Naive thymus-derived CD4-positive, alpha-beta T cell (primary cell): ENCODE results near the gene SLC6A7. TPM values are rescaled to one million over a fixed set of nuclear protein-coding genes. Genes with fewer than 3 reads are reported as not detected.
A peak's percentile ranks its signal among the peaks of the same experiment; 100 is the strongest.

Source experiments
- ATAC-seq: fragments of 150-1000 bp; cut with Tn5 transposase; 2 replicates; pipeline ENCODE4 v1.10.0; 2021; ENCODE audit warnings: mild to moderate bottlenecking, moderate library complexity
- CTCF ChIA-PET: fragments of 350-600 bp; sonication (Branson Sonifier 250); formaldehyde crosslinking; loops from one replicate; lab custom pipeline; 2021; ENCODE audit warnings: antibody characterized with exemption; lab: Charles Lee
- POLR2A ChIA-PET: fragments of 350-600 bp; sonication (Branson Sonifier 250); formaldehyde crosslinking; loops from one replicate; lab custom pipeline; 2021; ENCODE audit warnings: antibody characterized with exemption, inconsistent platforms; lab: Charles Lee
- DNase-seq, 9 donors: peaks; one replicate each; pipeline versions ENCODE4 v3.0.0 to v3.0.0-alpha.2; 2020 to 2022; ENCODE audit warnings: mixed read lengths in 1 of 9
- H3K27ac ChIP-seq: one replicate; pipeline ENCODE4 v1.7.0; 2013; ENCODE audit warnings: mild to moderate bottlenecking, low read depth, low read length, moderate library complexity
- H3K27me3 ChIP-seq, 2 donors: one replicate each; pipeline ENCODE4 v1.7.0; 2013; ENCODE audit warnings: low read length in 2 of 2, mild to moderate bottlenecking in 2 of 2, moderate library complexity in 2 of 2; ENCODE audit not compliant: control insufficient read depth in 2 of 2, insufficient read depth in 2 of 2
- H3K36me3 ChIP-seq, 3 experiments: 1 replicate in 2 of 3; 2 replicates in 1 of 3; pipeline ENCODE4 v1.7.0; 2013; ENCODE audit warnings: low read length in 3 of 3, mild to moderate bottlenecking in 3 of 3, moderate library complexity in 1 of 3; ENCODE audit not compliant: insufficient read depth in 3 of 3, control insufficient read depth in 2 of 3
- H3K4me1 ChIP-seq, 2 donors: one replicate each; pipeline ENCODE4 v1.7.0; 2013; ENCODE audit warnings: low read length in 2 of 2, mild to moderate bottlenecking in 2 of 2, moderate library complexity in 1 of 2; ENCODE audit not compliant: control insufficient read depth in 2 of 2, insufficient read depth in 2 of 2
- H3K4me3 ChIP-seq: 2 replicates; pipeline ENCODE4 v1.7.0; 2013; ENCODE audit warnings: mild to moderate bottlenecking, low read length
- H3K9me3 ChIP-seq, 3 experiments: 1 replicate in 2 of 3; 2 replicates in 1 of 3; pipeline ENCODE4 v1.7.0; 2013; ENCODE audit warnings: low read length in 3 of 3; ENCODE audit not compliant: control insufficient read depth in 2 of 3
- H3K27ac Mint-ChIP-seq, 9 donors: one replicate each; pipeline ENCODE4 v1.8.0; 2020 to 2022; ENCODE audit warnings: mixed read lengths in 9 of 9, mild to moderate bottlenecking in 8 of 9, moderate library complexity in 5 of 9, inconsistent platforms in 2 of 9
- H3K27me3 Mint-ChIP-seq, 5 donors: one replicate each; pipeline ENCODE4 v1.8.0; 2021 to 2022; ENCODE audit warnings: mixed read lengths in 5 of 5, mild to moderate bottlenecking in 1 of 5
- H3K36me3 Mint-ChIP-seq, 5 donors: one replicate each; pipeline ENCODE4 v1.8.0; 2020 to 2022; ENCODE audit warnings: mixed read lengths in 5 of 5, mild to moderate bottlenecking in 3 of 5, inconsistent platforms in 1 of 5
- H3K4me1 Mint-ChIP-seq, 7 donors: one replicate each; pipeline ENCODE4 v1.8.0; 2020 to 2022; ENCODE audit warnings: mixed read lengths in 7 of 7, mild to moderate bottlenecking in 3 of 7, inconsistent platforms in 1 of 7
- H3K4me3 Mint-ChIP-seq, 10 donors: one replicate each; pipeline ENCODE4 v1.8.0; 2020 to 2022; ENCODE audit warnings: mild to moderate bottlenecking in 10 of 10, mixed read lengths in 10 of 10, moderate library complexity in 6 of 10, inconsistent platforms in 2 of 10
- H3K9me3 Mint-ChIP-seq, 11 donors: one replicate each; pipeline ENCODE4 v1.8.0; 2020 to 2022; ENCODE audit warnings: mixed read lengths in 11 of 11, mild to moderate bottlenecking in 4 of 11, inconsistent platforms in 1 of 11, moderate library complexity in 1 of 11
- intact Hi-C, 2 donors: fragments of 100-400 bp; cut with micrococcal nuclease; formaldehyde crosslinking; loops; one replicate each; pipeline ENCODE4 v1.15.1; 2023
- polyA plus RNA-seq, 2 donors: library from polyadenylated mRNA; unstranded; fragments of 300-500 nt; fragmentation: Illumina TruSeq; gene quantifications; one replicate each; pipeline ENCODE4 v1.2.3, GENCODE V29; 2021
- total RNA-seq, 6 experiments: library from RNA in 5 of 6; stranded (reverse) in 5 of 6; gene quantifications; 1 replicate in 5 of 6; 2 replicates in 1 of 6; pipeline ENCODE4 v1.2.3 and lab custom pipeline; 2021 to 2026

Gene SLC6A7
- total and polyA plus RNA-seq, 7 experiments from 2014 or later, result not detected

- Mint-ChIP-seq H3K27ac (no peak overlapping the region), H3K4me3 (no peak overlapping the region), H3K36me3 (no peaks in the 10 kb centered on the region), H3K9me3 (no peaks in the 10 kb centered on the region), H3K27me3 (peaks cover 30 to 60% (median 45%) of the 10 kb centered on the region in 5 donors), H3K4me1 (peaks cover 0 to 3% (median 0%) of the 10 kb centered on the region in 7 donors)
- H3K4me3 ChIP-seq, result no peak overlapping the region
- ChIA-PET CTCF (no interaction called here), POLR2A (no interaction called here)
- no peaks in the 10 kb centered on the region for H3K4me1 ChIP-seq
- H3K9me3 ChIP-seq, result no peaks in the 10 kb centered on the region
- H3K27me3 ChIP-seq, result no peaks in the 10 kb centered on the region
- no peaks in the 10 kb centered on the region for H3K36me3 ChIP-seq
- intact Hi-C loops, result no loop called here
- ATAC-seq (no peak), DNase-seq (no peak)
- H3K27ac ChIP-seq, result no peak overlapping the region
These were observed 17.3 kb upstream of the SLC6A7 start for GRCh38 chr5:150172556-150172955.

GRCh38 chr5:150173161-150173560, 16.7 kb upstream of the SLC6A7 start:
- H3K27me3 Mint-ChIP-seq, result peaks cover 24 to 56% (median 41%) of the 10 kb centered on the region in 5 donors
- intact Hi-C loops, result no loop called here
- CTCF ChIA-PET, result no interaction called here

GRCh38 chr5:150174285-150174684, 15.6 kb upstream of the SLC6A7 start:
- Mint-ChIP-seq H3K9me3 (no peaks in the 10 kb centered on the region), H3K27me3 (peaks cover 15 to 45% (median 31%) of the 10 kb centered on the region in 5 donors), H3K4me1 (peaks cover 0 to 3% (median 0%) of the 10 kb centered on the region in 7 donors), H3K27ac (no peak overlapping the region), H3K4me3 (no peak overlapping the region), H3K36me3 (no peaks in the 10 kb centered on the region)
- POLR2A ChIA-PET, result no interaction called here
- H3K27me3 ChIP-seq, result no peaks in the 10 kb centered on the region
- H3K4me1 ChIP-seq, result no peaks in the 10 kb centered on the region
- H3K27ac ChIP-seq, result no peak overlapping the region
- ATAC-seq, result no peak
- CTCF ChIA-PET, result no interaction called here
- intact Hi-C loops, result no loop called here
- no peaks in the 10 kb centered on the region for H3K36me3 ChIP-seq
- no peaks in the 10 kb centered on the region for H3K9me3 ChIP-seq
- DNase-seq, result no peak
- H3K4me3 ChIP-seq, result no peak overlapping the region

More at GRCh38 chr5:150173161-150173560, 16.7 kb upstream of the SLC6A7 start:
- no peak overlapping the region for H3K27ac Mint-ChIP-seq
- no peaks in the 10 kb centered on the region for H3K9me3 Mint-ChIP-seq
- H3K27ac ChIP-seq, result no peak overlapping the region
- no peaks in the 10 kb centered on the region for H3K36me3 Mint-ChIP-seq
- POLR2A ChIA-PET, result no interaction called here
- no peaks in the 10 kb centered on the region for H3K27me3 ChIP-seq
- no peak for DNase-seq
- H3K36me3 ChIP-seq, result no peaks in the 10 kb centered on the region
- ATAC-seq, result no peak
- peaks cover 0 to 3% (median 0%) of the 10 kb centered on the region in 7 donors for H3K4me1 Mint-ChIP-seq
- no peaks in the 10 kb centered on the region for H3K4me1 ChIP-seq
- H3K9me3 ChIP-seq, result no peaks in the 10 kb centered on the region
- no peak overlapping the region for H3K4me3 Mint-ChIP-seq
- H3K4me3 ChIP-seq, result no peak overlapping the region

- Mint-ChIP-seq H3K27me3 (peaks cover 13 to 37% (median 29%) of the 10 kb centered on the region in 5 donors), H3K36me3 (no peaks in the 10 kb centered on the region), H3K9me3 (no peaks in the 10 kb centered on the region), H3K4me3 (no peak overlapping the region), H3K4me1 (peaks cover 0 to 3% (median 0%) of the 10 kb centered on the region in 7 donors), H3K27ac (no peak overlapping the region)
- no peaks in the 10 kb centered on the region for H3K36me3 ChIP-seq
- H3K27me3 ChIP-seq, result no peaks in the 10 kb centered on the region
- CTCF ChIA-PET, result no interaction called here
- DNase-seq, result no peak
- POLR2A ChIA-PET, result no interaction called here
- no peaks in the 10 kb centered on the region for H3K4me1 ChIP-seq
- H3K9me3 ChIP-seq, result no peaks in the 10 kb centered on the region
- no peak for ATAC-seq
- intact Hi-C loops, result no loop called here
- no peak overlapping the region for H3K4me3 ChIP-seq
- H3K27ac ChIP-seq, result no peak overlapping the region
These were observed 14.8 kb upstream of the SLC6A7 start for GRCh38 chr5:150175076-150175475.

- Mint-ChIP-seq H3K36me3 (no peaks in the 10 kb centered on the region), H3K4me3 (no peak overlapping the region), H3K27ac (no peak overlapping the region), H3K27me3 (peaks cover 11 to 33% (median 24%) of the 10 kb centered on the region in 5 donors), H3K4me1 (peaks cover 0 to 3% (median 0%) of the 10 kb centered on the region in 7 donors), H3K9me3 (no peaks in the 10 kb centered on the region)
- intact Hi-C loops, result no loop called here
- ATAC-seq, result peak; percentile 27
- Histone ChIP-seq H3K4me1 (no peaks in the 10 kb centered on the region), H3K4me3 (no peak overlapping the region), H3K27ac (no peak overlapping the region), H3K36me3 (no peaks in the 10 kb centered on the region), H3K27me3 (no peaks in the 10 kb centered on the region), H3K9me3 (no peaks in the 10 kb centered on the region)
- ChIA-PET POLR2A (no interaction called here), CTCF (no interaction called here)
- no peak for DNase-seq
These were observed 14.3 kb upstream of the SLC6A7 start for GRCh38 chr5:150175536-150175935.

DNA sequence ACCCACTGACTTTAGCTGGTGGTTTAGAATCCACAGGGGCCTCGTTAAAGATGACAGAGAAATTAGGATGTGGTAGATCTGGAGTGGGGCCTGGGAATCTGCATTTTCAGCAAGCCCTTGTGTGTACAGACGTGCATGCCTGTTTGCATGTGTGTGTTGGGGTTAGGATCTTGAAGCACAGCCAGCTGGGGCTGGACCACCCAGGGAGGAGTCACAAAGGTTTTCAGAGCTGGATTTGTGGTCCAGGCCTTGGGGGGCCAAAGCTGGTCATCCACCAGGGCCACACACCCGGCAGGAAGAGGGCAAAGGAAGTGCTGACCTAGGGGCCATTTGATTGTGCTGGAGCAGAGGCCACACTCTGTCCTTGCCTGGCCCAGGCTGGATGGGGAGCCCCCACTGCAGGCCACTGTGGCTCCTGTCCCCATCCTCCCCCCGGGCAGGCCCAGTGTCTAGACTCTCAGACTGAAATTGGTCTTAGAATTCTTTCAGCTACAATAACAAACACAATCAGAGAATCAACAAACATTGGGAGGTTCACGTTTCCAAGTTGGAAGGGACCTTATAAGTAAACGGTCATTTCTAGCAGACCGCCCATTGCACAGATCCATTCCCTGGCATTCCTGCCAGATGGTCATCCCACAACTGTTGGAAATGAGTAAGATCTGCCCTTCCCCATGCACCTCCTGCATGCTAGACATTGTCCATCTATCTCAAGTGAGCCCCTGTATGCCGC, 13.0 kb upstream of the SLC6A7 start:
- H3K9me3 ChIP-seq, result no peaks in the 10 kb centered on the region
- no peaks in the 10 kb centered on the region for H3K4me1 ChIP-seq
- Mint-ChIP-seq H3K27me3 (peaks cover 12 to 21% (median 17%) of the 10 kb centered on the region in 5 donors), H3K4me1 (peaks cover 0 to 5% (median 0%) of the 10 kb centered on the region in 7 donors), H3K4me3 (no peak overlapping the region), H3K9me3 (no peaks in the 10 kb centered on the region), H3K36me3 (no peaks in the 10 kb centered on the region), H3K27ac (no peak overlapping the region)
- H3K4me3 ChIP-seq, result no peak overlapping the region
- ATAC-seq (no peak), DNase-seq (no peak)
- CTCF ChIA-PET, result interaction anchor here (0.5 kb wide), 1 partner anchor 272 kb away, joined by 3 read pairs; the partner anchor contains the start of gene RPS14
- H3K27ac ChIP-seq, result no peak overlapping the region
- H3K27me3 ChIP-seq, result no peaks in the 10 kb centered on the region
- no peaks in the 10 kb centered on the region for H3K36me3 ChIP-seq
- intact Hi-C loops, result no loop called here
- POLR2A ChIA-PET, result no interaction called here

DNA sequence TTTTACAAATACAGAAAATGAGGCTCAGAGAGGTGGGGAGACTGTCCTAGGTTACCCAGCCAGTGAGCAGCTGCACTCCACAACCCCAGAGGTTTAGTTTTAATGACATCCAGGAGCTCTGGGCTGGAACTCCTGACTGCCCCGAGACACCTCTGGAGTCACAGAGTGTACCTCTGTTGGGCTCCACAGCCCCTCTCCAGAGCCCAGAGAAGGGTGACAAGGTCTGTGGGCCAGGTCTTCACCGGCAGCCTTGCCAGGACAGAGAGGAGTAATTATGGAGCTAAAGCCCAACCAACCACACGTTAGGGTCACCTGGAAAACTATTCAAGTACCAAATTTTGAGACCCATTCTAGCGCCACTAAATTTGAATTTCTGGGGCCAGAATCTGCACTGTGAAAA, 12.1 kb upstream of the SLC6A7 start:
- Histone ChIP-seq H3K36me3 (no peaks in the 10 kb centered on the region), H3K27me3 (no peaks in the 10 kb centered on the region), H3K27ac (no peak overlapping the region), H3K4me3 (no peak overlapping the region), H3K9me3 (no peaks in the 10 kb centered on the region), H3K4me1 (no peaks in the 10 kb centered on the region)
- H3K4me3 Mint-ChIP-seq, result no peak overlapping the region
- ATAC-seq (no peak), DNase-seq (no peak)
- ChIA-PET CTCF (interaction anchor here (0.5 kb wide), 1 partner anchor 272 kb away, joined by 3 read pairs; the partner anchor contains the start of gene RPS14), POLR2A (no interaction called here)
- H3K4me1 Mint-ChIP-seq, result peaks cover 0 to 3% (median 0%) of the 10 kb centered on the region in 7 donors
- H3K36me3 Mint-ChIP-seq, result no peaks in the 10 kb centered on the region
- peaks cover 8 to 16% (median 10%) of the 10 kb centered on the region in 5 donors for H3K27me3 Mint-ChIP-seq
- no peaks in the 10 kb centered on the region for H3K9me3 Mint-ChIP-seq
- no peak overlapping the region for H3K27ac Mint-ChIP-seq
- intact Hi-C loops, result no loop called here
